Measurements from ENCODE around the gene BTG4.

DNA sequence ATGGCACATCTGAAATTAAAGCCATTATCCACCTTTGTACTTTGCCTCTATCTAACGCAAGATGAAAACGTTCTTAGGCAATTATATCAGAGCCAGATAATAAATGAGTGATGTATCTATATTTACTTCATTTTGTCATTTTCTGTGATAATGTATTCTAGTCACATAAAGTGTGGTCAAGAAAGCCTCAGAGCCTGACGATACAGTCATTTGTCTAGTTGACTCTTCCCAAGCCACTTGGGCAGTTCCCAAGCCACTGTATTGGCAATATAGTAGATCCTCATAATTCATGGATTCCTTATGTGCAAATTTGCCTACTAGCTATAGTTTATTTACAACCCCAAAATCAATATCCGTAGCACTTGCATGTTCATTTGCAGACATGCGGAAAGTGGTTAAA is 10.2 kb upstream of the BTG4 start:
- TF ChIP-seq CTCF (IDR thresholded peaks at IDR 0.05; ENCODE audit: insufficient read depth, low read depth, low read length) (no peak), EZH2 (IDR thresholded peaks at IDR 0.05; ENCODE audit: insufficient read depth, low read length) (no peak)
